Heart right ventricle (tissue), 16 donors: ENCODE data around the gene C20orf202. TPM values are rescaled to one million over a fixed set of nuclear protein-coding genes. Genes with fewer than 3 reads are reported as not detected.
A peak's percentile ranks its signal among the peaks of the same experiment; 100 is the strongest.

ENCODE experiments used
- ATAC-seq, 8 donors: fragments of 200-7000 bp; cut with Tn5 transposase; one replicate each; pipeline ENCODE4 v1.9.1; 2020; ENCODE audit warnings: mild to moderate bottlenecking in 8 of 8, moderate library complexity in 8 of 8, moderate number of reproducible peaks in 1 of 8
- DNase-seq, 2 donors: peaks; one replicate each; pipeline ENCODE4 v3.0.0-alpha.2; 2020
- H3K27ac ChIP-seq, 10 donors: fragments of 200-600 bp; sonication (generic) in 2 of 10; one replicate each; pipeline versions ENCODE4 v1.5.0 to v1.8.0; 2020 to 2022; ENCODE audit warnings: mild to moderate bottlenecking in 3 of 10
- H3K27me3 ChIP-seq, 7 donors: fragments of 200-600 bp; one replicate each; pipeline ENCODE4 v1.8.0; 2021 to 2022; ENCODE audit warnings: mild to moderate bottlenecking in 2 of 7
- H3K36me3 ChIP-seq, 9 donors: fragments of 200-600 bp; sonication (generic) in 1 of 9; one replicate each; pipeline versions ENCODE4 v1.5.0 to v1.8.0; 2020 to 2022; ENCODE audit warnings: mild to moderate bottlenecking in 2 of 9
- H3K4me1 ChIP-seq, 9 donors: fragments of 200-600 bp; sonication (generic) in 1 of 9; one replicate each; pipeline versions ENCODE4 v1.5.0 to v1.8.0; 2020 to 2022; ENCODE audit warnings: mild to moderate bottlenecking in 4 of 9
- H3K4me3 ChIP-seq, 10 donors: fragments of 200-600 bp; sonication (generic) in 2 of 10; one replicate each; pipeline versions ENCODE4 v1.5.0 to v1.8.0; 2020 to 2022; ENCODE audit warnings: mild to moderate bottlenecking in 7 of 10, moderate library complexity in 2 of 10
- H3K9me3 ChIP-seq, 11 donors: fragments of 200-600 bp in 10 of 11; sonication (generic) in 2 of 11; one replicate each; pipeline versions ENCODE4 v1.5.0 to v1.8.0; 2013 to 2022; ENCODE audit warnings: mild to moderate bottlenecking in 2 of 11, control low read depth in 1 of 11, moderate library complexity in 1 of 11
- CTCF ChIP-seq, 9 donors: fragments of 200-600 bp; sonication (generic) in 2 of 9; IDR thresholded peaks; one replicate each; pipeline versions ENCODE4 v1.5.0 to v1.8.0; 2021 to 2022; ENCODE audit warnings: antibody characterized with exemption in 9 of 9, mild to moderate bottlenecking in 5 of 9, moderate library complexity in 1 of 9
- WGBS, 2 donors: extraction: QIAGEN DNeasy Blood & Tissue Kit; methylation state at CpG; one replicate each; pipeline ENCODE4 v1.1.7; 2013; ENCODE audit warnings: inconsistent platforms in 1 of 2; 5-methylcytosine and 5-hydroxymethylcytosine counted together
- intact Hi-C, 10 donors: fragments of 100-400 bp; cut with DNase I; formaldehyde crosslinking; loops; one replicate each; pipeline versions ENCODE4 v1.11.1 to v1.14.2; 2022
- polyA plus RNA-seq, 2 donors: library from polyadenylated mRNA; stranded (reverse); fragments of 200-250 nt; gene quantifications; one replicate each; pipeline ENCODE4 v1.2.3, GENCODE V29; 2013
- total RNA-seq, 10 donors: library from RNA; stranded (reverse); fragmentation: NEBNext Ultra II Directional in 3 of 10; extraction: Animal tissue kit (Norgen Biotek cat#: 25700) in 3 of 10; gene quantifications; one replicate each; pipeline versions ENCODE4 v1.2.1 to v1.2.4, GENCODE V29; 2021 to 2023
- donor health status: Arrhythmogenic right ventricular cardiomyopathy.
- donor health status: ischemic (EF 13 %, LVEDD 7.1; RV severe dilation, severe dysfunction).
- donor health status: healthy with polysubstance abuse.
- donor health status: DM: no; HTN: yes; CAD: no.
- donor health status: DM: no; HTN: no; CAD: no.
- donor health status: ischemic (EF 25% LVEDD 6.9; RV normal size, moderate dysfunction).
- donor health status: ischemic (EF 25% LVEDD 5.7; RV mildly dilated, moderate dysfunction).
- donor health status: healthy.
- donor health status: DM: yes; HTN: yes; CAD: no.
- donor health status: Ischemic cardiomyopathy.
- donor health status: ischemic (EF 35%, LVEDD 5.7; RV mildly dilated, moderate dysfunction).
- donor health status: nonischemic (EF 11% LVEDD 7.7; RV severe dilation, severe dysfunction).
- donor health status: DM: yes; HTN: yes; CAD: no.
- donor health status: PGD.
- donor health status: ischemic (EF 29% LVEDD 5.4; RV normal size, mild dysfunction).
- donor health status: nonischemic (EF 23%, LVEDD 6.1; RV moderate dilation, normal function).

Gene C20orf202
- total and polyA plus RNA-seq, 12 donors, result 0.18 to 0.90 (median 0.38) TPM; not detected in 4

DNA sequence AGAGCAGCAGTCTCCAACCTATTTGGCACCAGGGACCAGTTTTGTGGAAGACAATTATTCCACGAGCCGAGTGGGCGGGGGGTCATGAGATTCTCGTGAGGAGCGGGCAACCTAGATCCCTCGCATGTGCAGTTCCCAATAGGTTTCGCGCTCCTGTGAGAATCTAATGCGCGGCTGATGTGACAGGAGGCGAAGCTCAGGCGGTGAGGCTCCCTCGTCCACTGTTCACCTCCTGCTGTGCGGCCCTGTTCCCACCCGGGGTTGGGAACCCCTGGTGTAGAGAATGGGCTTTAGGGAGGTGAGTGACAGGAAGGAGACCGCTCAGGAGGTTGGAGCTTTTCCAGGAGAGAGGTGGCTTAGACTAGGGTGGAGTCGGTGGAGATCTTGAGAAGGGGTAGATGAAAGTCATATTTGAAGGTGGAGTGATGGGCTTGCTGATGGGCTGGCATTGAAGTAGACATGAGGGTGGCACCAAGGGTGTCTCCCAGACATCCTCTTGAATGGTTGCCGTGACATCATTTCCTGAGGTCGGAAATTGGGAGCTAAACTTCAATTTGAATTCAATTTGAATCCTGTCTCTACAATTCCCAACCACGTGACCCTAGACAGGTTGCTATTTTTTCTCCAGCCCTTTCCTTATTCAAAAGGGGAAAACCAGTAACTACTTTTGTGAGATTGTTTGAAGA, 21.1 kb downstream of the C20orf202 start:
- DNase-seq (no peak), ATAC-seq (no peak)
- Histone ChIP-seq H3K4me1 (peaks cover 0 to 14% (median 12%) of the 10 kb centered on the region in 9 donors), H3K4me3 (no peak overlapping the region), H3K27me3 (peaks cover 0 to 35% (median 27%) of the 10 kb centered on the region in 7 donors), H3K27ac (no peak overlapping the region), H3K9me3 (peaks cover 0 to 10% (median 0%) of the 10 kb centered on the region in 11 donors), H3K36me3 (no peaks in the 10 kb centered on the region)
- WGBS, 2 donors, result 79 to 81% methylated on average over 20 of the region's 20 CpGs
- intact Hi-C loops, result no loop called here
- TF ChIP-seq CTCF (IDR thresholded peaks at IDR 0.05), result no peak

GRCh38 chr20:1225263-1225782, 22.1 kb downstream of the C20orf202 start:
- intact Hi-C loops, result no loop called here
- 2 to 3% methylated on average over 16 to 30 of the region's 30 CpGs for WGBS, 2 donors
- H3K36me3 ChIP-seq, result no peaks in the 10 kb centered on the region
- peaks cover 0 to 44% (median 35%) of the 10 kb centered on the region in 7 donors for H3K27me3 ChIP-seq
- no peak overlapping the region for H3K27ac ChIP-seq
- DNase-seq, result no peak
- peaks cover 0 to 10% (median 0%) of the 10 kb centered on the region in 11 donors for H3K9me3 ChIP-seq
- peak in 6 of 8 donors; percentile 53 to 85 (median 66) for ATAC-seq
- H3K4me3 ChIP-seq, result peak overlapping the region in 8 of 10 donors; percentile 24 to 52 (median 44)
- TF ChIP-seq CTCF (IDR thresholded peaks at IDR 0.05), result no peak
- peaks cover 0 to 14% (median 12%) of the 10 kb centered on the region in 9 donors for H3K4me1 ChIP-seq

- intact Hi-C loops, result no loop called here
- peak within 1 kb of the TSS; percentile 53 to 81 (median 66) for H3K4me3 ChIP-seq
- H3K36me3 ChIP-seq, result no peaks in the 10 kb centered on the region
- TF ChIP-seq CTCF (IDR thresholded peaks at IDR 0.05), result no peak
- peaks cover 0 to 10% (median 0%) of the 10 kb centered on the region in 11 donors for H3K9me3 ChIP-seq
- peak; percentile 91 to 97 (median 94) for ATAC-seq
- no peak within 1 kb of the TSS for H3K27ac ChIP-seq
- peaks cover 0 to 14% (median 12%) of the 10 kb centered on the region in 9 donors for H3K4me1 ChIP-seq
- WGBS, 2 donors, result 2 to 3% methylated on average over 86 to 88 of the region's 88 CpGs
- DNase-seq, result peak; percentile 58 to 85
- peaks cover 0 to 51% (median 40%) of the 10 kb centered on the region in 7 donors for H3K27me3 ChIP-seq
Observed at GRCh38 chr20:1225783-1226654, 22.8 kb downstream of the C20orf202 start, which contains the start of gene RAD21L1. Gene RAD21L1, plus strand, starts transcription at chr20:1226044. Its CDS starts 2,410 bp downstream, at chr20:1228454.

DNA sequence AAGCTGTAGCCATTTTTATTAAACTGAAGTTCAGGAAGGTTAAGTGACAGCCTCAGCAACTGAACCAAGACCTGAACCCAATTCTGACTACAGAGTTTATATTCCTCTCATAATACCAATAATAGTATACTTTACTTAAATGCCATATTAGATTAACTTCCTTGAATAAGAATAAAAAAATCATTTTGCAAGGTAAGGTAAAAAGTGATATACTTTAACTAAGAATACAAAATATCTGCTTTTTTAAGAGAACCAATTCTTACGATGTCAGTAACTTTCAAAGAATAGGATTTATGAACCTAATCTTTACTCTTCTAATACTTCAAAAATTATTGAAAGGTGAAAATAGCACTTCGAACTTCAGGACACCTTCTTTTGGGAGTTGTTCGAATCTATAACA, 26.3 kb downstream of the C20orf202 start:
- no peak for DNase-seq
- peaks cover 0 to 62% (median 42%) of the 10 kb centered on the region in 7 donors for H3K27me3 ChIP-seq
- TF ChIP-seq CTCF (IDR thresholded peaks at IDR 0.05), result no peak
- ATAC-seq, result no peak
- H3K9me3 ChIP-seq, result no peaks in the 10 kb centered on the region
- H3K27ac ChIP-seq, result no peak overlapping the region
- intact Hi-C loops, result no loop called here
- 84 to 88% methylated on average over 3 of the region's 3 CpGs for WGBS, 2 donors
- no peaks in the 10 kb centered on the region for H3K36me3 ChIP-seq
- no peak overlapping the region for H3K4me3 ChIP-seq
- peaks cover 0 to 14% (median 12%) of the 10 kb centered on the region in 9 donors for H3K4me1 ChIP-seq
